Measurements from ENCODE around the gene SECISBP2L.

SECISBP2L gene

DNA sequence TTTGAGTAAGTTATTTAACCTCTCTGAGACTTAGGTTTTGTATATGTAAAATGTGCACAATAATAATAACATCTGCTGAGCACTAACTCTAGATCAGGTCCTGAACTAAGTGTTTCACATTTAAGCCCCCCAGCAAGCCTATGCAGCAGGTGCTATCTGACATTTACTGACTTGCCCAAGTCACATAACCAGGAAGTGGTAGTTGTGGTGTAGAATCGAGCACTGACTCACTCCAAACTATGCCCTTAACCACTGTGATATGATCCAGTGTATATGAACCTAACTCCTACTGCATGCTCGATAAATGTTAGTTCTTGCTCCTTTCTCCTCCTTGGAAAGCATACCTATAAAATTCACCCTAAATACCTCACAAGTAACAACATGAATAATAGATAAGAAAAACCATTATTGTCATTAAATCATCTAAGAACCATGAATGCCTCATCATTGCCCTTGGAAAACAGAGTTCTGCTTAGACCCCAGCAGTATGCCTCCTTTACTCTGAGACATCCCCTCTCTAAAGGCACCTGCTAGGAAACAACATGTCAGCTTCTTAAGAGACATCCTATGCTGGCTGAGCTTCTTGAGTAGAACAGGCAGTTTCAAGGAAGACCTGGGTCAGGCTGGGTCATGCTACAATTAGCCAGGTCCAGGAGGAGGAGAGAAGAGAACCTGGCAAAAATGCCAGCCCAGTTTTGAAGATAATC lies 79.5 kb downstream of the SECISBP2L start:
- DNase-seq (ENCODE audit: low read depth): no peak

DNA sequence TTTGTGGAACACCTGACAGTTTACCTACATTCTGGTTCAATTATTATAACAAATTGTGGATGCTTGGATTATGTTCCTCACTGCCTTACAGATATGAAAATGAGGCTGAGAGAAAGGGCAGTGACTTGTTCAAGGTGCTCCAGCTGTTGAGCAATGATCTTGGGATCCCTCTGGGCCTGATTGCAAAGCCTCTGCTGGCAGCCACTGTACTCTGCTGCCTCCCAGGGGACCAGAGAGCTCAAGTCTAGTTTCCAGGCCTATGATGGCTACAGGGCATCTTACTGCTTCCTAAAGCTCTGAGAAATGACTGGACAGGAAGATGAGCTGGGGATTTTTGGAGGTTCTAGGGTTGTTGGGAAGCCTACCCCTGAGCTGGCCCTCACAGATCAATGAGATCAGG lies 80.3 kb downstream of the SECISBP2L start:
- no peak for DNase-seq (ENCODE audit: low read depth)

DNA sequence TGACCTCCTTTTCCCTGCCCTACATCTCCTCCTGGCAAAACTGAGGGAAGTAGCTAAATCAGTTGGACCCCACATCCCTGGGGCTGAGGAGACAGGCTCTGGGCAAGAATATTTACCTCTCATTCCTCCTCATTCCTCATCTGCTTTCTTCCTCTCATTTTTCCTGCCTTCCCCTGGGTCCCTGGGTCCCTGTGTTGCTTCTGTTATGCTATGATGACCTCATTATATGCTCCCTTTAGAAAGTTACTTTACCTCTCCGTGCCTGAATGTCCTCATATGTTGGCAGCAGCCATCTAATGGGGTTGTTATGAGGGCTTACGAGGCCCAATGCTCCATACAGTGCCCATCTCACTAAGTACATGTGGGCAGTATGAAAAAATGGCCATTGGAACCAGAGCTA lies 81.3 kb downstream of the SECISBP2L start:
- DNase-seq (ENCODE audit: low read depth): no peak

DNA sequence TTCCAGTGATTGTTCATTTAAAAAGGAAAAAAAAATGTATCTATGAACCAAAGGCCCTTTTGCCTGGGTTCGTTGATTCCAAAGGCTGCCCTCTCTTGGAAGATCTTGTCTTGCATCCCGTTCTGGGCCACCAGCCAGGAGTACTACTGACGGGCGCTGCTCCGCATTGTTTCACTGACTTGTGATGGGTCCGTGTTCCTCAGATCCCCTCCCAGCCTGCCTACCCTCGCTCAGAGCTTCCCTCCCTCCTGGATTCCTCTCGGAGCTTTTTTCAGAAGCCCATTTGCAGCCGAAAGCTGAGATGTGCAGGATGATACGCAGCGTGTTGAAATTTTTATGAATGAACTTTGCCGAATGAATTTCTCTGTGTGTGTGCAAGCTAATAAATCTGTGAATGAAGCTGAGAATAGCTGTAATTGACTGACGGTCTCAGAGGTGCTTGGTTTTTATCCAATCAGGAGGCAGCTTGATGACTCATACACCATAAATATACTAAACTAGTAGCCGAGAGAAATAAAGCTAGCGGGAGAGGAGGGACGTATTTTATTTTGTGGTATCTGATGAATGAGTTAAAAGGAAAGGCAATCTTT lies 82.6 kb downstream of the SECISBP2L start, which contains the start of gene SHC4:
Gene SHC4 (minus strand): TSS at position 396 of the 590 bp plus-strand sequence. CDS start 904 bp downstream, outside the sequence.
- DNase-seq (ENCODE audit: low read depth): no peak

DNA sequence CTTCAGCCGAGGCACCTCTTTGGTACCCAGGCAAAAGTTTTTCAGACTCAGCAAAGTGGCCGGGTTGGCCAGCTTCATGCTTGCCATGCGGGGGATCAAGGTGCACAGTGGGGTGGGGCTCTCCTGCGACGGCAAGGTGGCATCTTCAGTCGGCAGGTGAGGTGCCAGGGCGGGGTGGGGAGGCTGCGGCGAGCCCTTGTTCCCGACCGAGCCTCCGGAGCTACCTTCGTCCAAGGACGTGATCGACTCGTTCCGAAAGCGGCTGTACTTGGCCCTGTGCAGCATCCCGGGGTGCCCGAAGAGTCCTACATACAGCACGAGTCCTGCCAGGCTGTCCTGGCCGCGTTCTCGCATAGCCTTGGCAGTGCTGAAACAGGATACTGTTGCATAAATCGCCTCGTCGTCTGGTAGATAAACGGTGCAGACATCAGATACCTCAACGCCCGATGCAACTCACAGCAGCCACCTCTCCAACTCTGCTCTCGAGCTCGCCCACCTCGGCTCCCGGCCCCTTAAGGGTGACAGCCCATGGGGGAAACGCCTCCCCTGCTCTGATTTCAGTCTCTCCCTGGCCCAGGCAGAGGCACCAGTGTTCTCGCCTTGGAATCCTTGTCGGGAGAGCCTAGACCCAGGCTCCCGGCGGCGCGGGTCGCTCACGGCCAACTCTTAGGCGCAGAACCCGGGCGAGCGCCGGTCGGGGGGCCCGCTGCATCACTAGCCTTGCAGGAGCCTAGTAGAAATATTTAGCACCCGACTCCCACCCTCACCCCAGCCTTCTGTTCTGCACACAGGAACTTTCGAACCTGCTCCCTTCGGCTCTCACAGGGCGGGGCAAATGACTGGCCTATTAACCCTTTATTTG lies 83.4 kb downstream of the SECISBP2L start:
- DNase-seq (ENCODE audit: low read depth): no peak

DNA sequence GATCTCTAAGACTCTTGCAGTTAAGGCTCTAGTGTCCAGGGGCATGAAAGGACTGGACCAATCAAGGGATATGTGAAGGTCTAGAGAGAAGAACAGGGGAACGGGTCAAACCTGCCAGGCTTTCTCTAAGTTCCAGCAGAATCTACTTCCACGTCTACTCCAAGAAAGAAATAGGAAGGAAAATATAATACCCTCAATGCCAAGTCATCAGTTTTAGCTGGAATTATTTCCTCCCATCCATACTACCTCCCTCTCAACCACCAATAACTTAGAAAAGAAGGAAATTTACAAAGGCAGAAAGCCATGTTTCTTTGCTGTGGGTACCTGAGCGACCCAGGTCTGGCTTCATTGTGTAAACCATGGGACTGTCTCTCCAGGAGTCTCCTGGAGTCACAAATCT lies 90.3 kb downstream of the SECISBP2L start:
- DNase-seq (ENCODE audit: low read depth): no peak

DNA sequence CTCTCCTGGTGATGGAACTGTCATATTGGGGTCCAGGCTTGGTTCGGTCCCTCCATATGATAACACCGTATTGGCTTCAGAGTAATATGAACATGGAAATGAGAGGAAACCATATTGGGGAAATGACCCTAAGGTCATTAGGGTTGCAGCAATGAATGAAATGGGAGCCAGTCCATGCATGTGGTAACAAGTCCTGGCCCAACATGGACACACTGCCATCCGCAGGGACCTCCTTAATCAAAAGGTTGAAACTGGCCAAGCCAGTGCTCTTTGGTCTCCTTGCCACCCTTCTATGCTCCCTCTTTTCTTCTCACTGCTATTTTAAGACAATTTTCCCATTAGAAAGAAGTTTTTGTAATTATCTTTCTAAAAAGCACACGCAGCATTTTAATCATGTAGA lies 90.9 kb downstream of the SECISBP2L start:
- DNase-seq (ENCODE audit: low read depth): no peak

DNA sequence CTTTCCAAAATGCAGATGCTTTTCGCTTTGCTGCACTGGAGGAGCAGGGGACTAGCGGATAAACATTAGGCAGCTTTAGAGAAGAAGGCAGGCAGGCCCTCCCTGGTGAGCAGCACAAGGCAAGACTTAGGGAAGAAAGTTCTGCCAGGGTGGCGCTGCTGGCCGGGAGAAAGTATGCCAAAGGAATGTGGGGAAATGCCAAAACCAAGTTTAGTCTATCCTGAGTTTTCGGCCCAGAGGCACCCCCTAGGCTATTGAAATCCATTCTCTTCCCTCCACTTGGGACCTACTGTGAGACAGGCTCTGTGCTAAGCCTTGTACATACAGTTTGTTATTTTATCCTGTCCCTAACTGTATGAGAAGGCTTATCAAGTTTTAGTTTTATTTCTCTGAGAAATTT lies 91.7 kb downstream of the SECISBP2L start:
- DNase-seq (ENCODE audit: low read depth): no peak

DNA sequence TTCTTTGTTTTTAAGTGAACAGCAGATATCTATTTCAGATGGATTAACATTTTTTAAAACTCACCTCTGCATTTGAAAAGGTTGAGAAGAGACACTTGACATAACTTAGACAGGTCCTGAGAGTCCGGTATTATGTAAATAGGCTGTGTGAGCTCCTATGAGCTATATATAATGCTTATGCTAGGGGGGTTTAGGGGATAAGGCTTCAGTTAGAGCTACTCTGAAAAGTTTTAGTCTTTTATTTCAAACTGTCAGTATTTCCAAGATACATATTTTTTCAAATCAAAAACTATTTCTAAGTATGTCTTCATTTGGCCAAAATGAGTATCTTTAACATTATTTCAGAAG lies 99.4 kb downstream of the SECISBP2L start:
- DNase-seq (ENCODE audit: low read depth): no peak

DNA sequence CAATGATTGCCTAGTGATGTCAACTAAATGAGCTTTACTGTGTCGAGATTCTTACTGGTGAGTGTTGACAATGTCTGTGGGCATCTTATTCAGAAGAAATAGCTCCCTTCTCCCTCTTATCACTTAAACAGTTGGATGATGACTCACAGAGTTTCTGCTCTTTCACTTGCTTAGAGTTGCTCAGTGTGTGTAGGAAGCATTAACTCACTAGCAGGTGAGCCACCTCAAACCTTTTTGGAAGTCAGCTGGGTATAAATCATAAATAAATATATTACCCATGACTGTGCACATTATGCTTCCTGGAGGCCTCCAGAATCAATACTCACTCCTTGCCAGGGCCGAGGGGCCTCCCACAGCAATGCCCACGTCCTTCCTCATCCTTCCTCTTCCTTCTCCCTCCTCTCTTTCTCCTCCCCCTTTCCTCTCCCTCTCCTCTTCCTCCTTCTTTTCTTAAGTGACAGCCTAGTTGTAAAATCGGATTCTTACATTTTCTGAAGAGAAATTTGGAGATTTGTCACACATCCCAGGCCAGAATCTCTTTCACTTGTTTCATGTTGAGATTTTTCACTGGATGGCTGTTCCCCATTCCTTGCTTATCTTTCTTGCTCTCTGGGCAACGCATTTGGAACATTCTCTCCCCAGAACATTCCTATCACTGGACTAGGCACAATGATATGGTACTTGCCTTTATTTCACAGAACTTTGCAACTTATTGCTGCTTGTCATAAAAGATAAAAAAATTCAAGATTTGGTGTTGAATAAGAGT lies 100.0 kb downstream of the SECISBP2L start:
- no peak for DNase-seq (ENCODE audit: low read depth)

DNA sequence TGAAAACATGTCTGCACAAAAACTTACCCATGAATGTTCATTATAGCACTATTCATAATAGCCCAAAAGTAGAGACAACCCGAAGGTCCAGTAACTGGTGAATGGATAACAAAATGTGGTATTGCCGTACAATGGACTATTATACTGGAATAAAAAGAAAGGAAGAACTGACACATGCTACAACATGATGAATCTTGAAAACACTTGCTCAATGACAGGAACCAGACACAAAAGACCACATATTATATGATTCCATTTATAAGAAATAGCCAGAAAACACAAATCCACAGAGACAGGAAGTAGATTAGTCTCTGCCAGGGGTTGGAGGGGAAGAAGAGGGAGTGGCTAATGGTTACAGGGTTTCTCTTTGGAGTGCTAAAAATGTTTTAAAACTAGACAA lies 100.9 kb downstream of the SECISBP2L start:
- no peak for DNase-seq (ENCODE audit: low read depth)

DNA sequence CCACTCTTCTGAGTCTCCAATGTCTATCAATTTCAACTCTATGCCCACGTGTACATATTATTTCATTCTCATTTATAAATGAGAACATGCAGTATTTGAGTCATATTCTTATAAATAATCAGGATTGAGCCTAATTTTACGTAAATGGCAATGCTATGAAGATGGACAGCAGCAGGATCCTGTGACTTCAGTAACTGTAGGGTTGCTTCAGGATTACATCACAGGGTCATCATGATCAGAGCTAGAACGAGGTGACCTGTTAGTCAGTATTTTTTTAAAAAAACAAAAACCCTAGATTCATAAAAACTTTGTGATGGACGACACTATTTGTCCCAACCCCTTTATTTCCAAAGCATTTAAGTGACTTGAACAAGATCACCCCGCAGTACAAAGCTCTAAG lies 104.3 kb downstream of the SECISBP2L start:
- no peak for DNase-seq (ENCODE audit: low read depth)

DNA sequence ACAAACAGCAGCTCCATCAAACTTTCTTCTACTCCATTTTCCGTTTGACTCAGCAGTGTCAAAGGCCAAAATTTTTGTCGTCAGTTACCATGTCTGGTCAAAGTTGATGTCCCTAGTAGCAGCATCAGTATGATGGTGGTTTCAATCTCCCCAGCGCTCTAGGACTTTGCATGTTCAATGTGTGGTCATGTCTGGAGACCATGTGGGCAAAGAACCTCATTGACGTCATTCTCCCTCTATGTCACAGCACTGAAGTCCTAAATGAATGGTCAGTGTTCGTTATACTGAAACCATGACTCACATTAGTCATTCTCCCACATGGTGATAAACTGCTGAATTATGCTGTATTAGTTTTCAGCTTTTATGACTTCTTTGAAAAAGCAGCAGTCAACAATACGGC lies 105.7 kb downstream of the SECISBP2L start:
- DNase-seq (ENCODE audit: low read depth): no peak

DNA sequence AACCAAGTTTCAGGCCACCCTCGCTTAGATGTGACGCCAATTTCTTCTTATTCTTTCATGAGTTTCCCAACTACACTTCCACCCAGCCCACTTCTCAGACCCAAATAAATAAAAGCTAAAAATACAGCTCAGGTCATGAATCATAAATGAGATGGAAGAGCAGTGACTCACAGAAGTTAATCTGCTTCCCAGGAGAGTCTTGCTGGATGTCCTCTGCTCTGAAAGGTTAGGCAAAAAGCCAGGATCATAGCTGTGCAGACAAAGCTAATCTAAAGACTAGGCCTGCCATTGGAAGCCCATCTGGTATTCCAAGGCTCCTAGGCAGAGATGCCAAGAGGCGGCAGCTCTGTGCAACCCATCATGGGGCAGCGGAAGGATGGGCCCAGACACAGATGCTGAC lies 106.6 kb downstream of the SECISBP2L start:
- DNase-seq (ENCODE audit: low read depth): no peak

All from stimulated activated CD8-positive, alpha-beta memory T cell treated with anti-CD3 and anti-CD28 coated beads, Interleukin-4, amount 100 ng/mL, for 24 hours (primary cell).